NCI-H128 (cell line): ENCODE data around the gene SGK1.
"Not testable (repeated sequence)": the region's sequence is repeated elsewhere in the genome, so short reads cannot be mapped to it uniquely, and the experiment has no call there.

Experiments
- DNase-seq: peaks from one replicate; lab custom pipeline; 2025; ENCODE audit not compliant: unreplicated experiment; lab: John Stamatoyannopoulos, UW

SGK1 gene

DNA sequence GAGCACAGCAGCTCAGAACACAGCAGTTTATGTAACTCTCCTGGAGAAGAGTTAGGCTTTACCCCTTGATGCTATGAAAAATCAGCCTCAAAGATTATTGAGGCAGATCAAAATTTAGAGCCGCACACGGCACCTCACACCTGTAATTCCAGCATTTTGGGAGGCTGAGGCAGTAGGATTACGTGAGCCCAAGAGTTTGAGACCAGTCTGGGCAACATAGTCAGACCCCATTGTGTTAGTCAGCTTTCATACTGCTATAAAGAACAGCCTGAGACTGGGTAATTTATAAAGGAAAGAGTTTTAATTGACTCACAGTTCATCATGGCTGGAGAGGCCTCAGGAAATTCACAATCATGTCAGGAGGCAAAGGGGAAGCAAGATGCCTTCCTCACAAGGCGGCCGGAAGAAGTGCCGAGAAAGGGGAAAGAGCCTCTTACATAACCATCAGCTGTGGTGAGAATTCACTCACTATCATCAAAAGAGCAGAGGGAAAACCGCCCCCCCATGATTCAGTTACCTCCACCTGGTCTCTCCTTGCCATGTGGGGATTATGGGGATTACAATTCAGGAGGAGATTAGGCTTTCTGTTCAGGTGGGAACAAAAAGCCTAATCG, 87.7 kb downstream of the SGK1 start:
- no peak for DNase-seq

DNA sequence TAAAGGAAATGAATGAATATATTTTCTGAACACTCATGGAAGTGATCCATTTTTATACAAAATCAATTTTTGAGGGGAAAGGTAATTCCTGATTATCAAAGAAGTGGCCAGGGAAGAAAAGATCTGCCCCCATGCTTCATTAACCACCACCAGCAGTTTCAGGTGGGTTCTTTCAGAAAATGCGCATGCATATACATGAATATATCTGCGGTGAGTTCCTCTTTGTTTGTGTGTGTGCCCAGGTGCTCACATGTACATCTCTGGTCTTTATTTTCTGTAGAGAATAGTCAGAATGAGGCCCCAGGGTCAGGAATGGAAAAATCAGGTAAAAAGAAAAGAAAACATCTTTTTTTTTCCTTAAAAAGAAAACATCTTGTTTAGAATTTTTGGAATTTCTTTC, 88.4 kb downstream of the SGK1 start:
- DNase-seq: no peak

DNA sequence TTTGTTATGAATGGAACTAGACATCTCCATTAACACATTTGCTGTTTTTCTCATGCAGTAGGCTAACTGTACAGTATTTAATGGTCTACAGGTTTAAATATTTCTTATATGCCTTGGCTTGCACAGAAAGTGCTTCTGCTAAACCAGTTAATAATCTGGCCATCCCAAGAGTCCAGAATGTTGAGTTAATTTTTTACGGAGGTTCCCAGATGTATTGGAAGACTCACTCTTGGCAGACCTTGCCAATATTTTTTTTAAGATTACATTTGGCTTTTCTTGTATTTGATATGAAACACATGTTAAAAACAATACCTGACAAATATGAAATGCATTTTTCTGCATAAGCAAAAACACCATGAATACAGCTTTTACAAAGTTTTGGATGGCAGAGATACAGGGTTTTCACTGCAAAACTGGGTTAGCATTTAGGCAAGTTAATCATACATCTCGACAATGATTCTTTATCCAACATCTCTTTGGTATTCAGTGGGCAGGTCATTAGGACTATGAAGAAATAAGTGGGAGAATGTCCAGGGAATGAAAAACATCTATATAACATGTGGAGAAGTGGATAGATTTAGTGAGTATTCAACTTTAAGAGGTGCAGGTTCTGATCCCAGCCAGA, 94.0 kb downstream of the SGK1 start:
- no peak for DNase-seq

DNA sequence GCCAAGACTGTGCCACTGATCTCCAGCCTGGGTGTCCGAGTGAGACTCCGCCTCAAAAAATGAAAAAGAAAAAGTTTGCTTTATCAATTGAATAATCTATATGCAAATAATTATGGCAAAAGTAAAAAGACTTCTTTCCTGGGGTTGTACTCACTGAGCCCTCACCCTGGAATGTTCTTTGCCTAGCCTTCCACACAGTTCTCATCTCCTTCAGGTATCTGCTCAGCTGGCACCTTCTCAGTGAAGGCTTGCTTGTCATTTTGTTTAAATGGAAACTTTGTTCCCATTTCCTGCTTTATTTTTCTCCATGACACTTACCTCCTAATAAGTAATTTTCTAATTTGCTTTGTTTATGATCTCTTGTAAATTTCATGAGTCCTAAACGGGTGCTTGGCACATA, 96.7 kb downstream of the SGK1 start:
- DNase-seq: no peak

DNA sequence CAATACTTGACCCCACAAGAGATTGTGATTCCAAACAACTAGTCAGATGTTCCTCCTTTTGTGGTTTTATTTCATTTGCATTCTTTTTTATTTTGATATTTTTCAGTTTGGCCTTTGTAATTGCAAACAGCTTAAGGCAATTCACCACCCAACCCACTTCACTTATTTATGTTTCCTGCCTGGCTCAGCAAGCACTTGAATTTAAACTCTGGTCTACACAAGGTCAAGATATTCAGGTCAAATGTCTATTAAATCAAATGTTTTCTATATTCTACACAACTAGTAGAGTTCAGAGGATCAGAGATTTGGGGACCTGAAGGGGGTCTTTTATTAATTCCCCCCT, 100.1 kb downstream of the SGK1 start:
- no peak for DNase-seq

DNA sequence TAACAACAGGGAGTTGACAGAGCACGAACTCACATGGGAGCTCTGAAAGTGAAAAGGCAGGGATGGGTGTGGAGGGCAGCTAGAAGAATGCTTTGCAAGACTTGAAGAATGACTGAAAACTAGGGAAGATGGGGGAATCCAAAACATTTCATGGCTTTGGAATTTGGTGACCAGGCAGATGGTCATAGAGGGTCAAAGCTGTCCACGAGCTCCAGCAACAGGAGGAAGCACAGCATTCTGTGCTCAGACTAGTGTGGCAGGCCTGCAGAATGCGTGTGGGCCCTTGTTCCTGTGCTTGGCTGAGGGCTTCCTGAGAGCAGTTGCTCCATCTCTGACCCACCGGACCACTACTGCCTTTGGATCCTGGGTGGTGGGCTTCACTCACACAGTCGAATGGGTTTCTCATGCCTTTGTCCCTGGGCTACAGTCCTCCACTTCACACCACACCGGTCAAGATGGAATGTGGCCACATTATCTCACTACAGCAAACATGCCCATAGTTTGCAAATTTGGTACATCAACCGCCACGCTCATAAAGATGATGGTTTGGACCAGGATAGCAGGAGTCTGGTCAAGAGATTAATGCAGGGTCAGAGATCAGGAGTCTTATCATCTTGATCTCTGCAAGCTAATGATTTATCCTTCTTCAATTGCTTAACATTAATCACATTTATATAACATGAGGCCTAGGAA, 100.7 kb downstream of the SGK1 start:
- no peak for DNase-seq

DNA sequence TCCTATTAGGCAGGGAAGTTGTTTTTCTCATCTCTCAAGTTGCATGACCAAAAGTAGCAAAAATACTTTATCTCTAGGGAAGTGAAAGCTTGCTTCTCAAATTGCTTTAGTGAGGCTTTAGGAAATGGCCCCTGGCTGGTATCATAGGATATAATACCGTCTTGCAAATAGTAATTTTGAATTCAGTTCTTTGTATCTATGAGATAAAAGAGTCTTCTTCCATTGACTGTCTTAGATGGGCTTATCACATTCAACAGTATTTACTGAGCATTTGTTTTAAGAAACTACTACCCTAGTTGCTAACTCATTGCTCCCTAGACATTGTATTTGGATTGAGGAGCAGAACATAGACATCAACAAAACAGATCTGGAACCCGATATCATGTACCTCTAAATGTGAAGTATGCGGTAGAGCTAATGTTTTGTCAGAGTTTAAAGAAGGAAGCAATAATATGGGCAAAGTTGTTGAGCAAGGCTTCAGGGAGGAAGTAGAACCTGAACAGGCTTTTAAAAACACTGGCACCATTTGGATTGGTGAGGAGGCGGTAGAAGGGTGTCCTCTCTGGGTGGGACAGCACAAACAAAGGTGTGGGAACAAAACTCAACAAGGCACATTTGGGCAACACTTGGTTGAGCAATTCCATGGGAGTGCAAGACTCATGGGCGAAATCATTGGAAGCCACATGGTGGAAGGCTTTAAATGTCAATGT, 101.5 kb downstream of the SGK1 start:
- no peak for DNase-seq

DNA sequence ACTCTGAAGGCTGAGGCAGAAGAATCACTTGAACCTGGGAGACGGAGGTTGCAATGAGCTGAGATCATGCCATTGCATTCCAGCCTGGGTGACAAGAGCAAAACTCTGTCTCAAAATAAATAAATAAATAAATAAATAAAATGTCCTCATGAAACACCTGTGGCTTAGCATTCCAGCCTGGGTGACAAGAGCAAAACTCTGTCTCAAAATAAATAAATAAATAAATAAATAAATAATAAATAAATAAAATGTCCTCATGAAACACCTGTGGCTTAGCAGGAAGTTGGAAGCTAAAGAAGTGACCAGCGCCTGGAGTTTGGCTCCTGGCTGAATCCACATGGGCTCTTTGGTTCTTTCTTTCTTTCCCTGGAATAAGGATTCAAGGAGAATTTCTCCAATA, 104.5 kb downstream of the SGK1 start:
- DNase-seq: not testable (repeated sequence)

DNA sequence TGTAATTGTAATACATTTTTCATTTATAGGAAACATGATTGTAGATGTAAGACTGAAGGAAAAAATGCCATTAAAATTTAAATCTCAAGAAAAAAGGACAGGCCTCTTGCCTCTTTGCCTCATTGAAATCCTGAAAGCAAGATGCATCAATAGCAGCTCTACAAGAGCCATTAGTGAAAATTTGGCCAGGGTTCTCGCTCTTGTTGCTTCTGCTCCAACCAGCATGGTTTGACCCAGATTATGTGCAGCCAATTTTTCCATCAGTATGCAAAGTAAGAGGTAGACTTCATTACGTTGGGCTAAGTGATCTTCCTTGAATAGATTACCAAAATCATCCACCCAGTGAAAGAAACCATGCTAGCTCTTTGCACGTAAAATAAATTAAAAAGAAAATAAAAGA, 106.6 kb downstream of the SGK1 start:
- no peak for DNase-seq

DNA sequence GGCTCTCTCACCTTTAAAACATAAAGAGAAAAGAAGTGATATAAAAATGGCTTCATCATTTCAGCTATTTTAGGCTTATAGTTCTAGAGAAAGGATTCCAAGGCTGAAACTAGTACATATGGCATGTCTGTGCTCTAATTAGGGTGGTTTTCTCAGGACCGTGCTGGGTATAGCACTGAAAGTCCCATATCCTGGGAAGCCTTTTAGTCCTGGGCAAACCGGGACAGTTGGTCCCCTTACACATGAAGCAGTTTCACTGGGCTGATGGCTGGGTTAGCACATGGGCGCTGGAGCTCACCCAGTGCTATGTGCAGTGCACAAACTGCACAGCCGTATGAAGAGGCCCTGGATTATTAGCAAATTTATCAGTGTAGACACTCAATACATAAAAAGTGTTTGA, 110.5 kb downstream of the SGK1 start:
- no peak for DNase-seq

DNA sequence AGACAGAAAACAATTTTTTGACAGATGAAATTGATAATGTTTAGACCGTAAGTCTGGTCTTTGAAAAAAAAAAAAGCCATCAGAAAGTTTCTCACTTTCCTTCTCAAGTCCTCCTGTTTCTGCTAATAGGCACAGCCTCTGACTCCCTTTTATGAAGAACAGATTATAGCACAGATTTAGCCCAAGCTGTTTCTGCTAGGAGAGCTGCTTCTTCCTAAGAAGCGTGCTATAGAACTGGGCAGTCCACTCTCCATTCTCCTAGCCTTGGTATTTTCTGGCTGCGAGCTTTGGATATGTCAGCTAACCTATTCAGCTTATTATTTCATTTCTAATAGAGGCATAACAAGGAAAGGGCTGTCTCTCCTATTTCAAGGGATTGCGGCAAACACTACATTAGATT, 112.5 kb downstream of the SGK1 start:
- DNase-seq: no peak

DNA sequence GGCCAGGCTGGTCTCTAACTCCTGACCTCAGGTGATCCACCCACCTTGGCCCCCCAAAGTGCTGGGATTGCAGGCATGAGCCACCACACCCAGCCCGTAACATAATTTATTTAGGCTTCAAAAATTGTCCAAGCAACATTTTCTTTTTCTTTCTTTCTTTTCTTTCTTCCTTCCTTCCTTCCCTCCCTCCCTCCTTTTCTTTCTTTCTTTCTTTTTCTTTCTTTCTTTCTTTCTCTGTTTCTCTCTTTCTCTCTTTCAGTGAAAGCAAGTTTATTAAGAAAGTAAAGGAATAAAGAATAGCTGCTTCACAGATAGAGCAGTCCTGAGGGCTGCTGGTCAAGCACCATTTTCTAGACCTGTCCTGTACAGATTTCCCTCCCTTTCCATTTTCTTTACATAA, 113.2 kb downstream of the SGK1 start:
- DNase-seq: not testable (repeated sequence)

DNA sequence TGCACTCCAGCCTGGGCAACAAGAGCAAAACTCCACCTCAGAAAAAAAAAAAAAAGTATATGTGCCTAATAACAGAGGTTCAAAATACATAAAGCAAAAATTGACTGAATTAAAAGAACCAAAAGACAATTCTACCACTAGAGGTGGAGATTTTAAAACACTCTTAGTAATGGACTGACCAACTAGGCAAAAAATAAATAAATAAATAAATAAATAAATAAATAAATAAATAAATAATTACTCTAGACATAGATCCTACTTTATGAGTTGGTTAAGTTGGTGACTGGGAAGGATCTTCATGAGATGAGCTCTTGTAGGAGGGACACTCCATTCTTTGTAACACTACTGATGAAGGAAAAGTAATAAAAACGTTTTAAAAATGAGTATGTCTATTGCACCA, 113.9 kb downstream of the SGK1 start:
- no peak for DNase-seq

DNA sequence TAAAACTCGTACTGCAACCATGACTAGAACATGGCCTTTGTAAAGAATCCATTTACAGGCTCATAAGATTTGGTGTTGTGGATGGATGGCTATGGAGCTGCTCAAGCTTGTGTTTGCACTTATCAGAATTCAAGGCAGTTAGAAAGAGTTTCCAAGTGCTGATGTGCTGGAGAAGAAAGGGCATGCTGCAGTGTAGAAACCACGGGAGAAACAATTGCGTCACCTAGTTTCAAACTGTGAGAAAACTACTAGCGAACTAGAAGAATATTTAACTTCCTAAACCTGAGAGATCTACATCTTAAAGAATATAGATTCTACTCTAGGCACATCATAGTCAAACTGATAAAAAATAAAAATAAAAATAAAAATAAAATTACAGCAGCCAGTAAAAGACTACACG, 116.2 kb downstream of the SGK1 start:
- DNase-seq: no peak

DNA sequence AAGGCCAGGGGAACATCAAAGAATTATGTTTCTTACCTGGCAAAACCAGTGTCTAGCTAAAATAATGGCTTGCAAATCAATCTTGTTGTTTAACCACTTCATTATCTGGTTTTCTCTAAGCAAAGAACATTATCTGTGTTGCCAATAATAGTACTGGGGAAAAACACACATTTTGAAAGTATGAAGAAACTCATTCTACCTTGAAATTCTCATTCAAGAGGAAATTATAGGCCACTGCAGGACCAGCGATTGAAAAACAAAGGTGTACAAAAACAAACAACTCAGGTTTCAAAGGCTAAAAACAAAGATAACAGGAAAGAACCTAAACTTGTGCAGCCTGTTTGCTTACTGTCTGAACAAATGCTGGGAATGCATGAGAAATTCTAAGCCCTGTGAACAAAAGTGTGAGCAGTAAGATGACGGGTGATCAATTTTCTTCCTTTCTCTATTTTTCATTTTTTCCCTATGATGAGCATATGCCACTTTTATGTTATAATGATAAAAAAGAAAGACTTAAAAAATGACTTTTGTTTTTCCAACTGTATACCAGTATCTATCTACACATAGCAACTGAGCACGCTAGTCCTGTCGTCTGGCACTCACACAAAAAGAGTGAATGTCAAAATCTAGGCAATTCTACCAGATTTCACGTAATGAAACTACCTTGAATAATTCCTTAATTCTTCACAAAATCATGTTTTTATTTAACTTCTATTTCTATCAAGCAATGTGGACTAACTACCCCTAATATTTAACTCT, 117.9 kb downstream of the SGK1 start:
- DNase-seq: no peak

DNA sequence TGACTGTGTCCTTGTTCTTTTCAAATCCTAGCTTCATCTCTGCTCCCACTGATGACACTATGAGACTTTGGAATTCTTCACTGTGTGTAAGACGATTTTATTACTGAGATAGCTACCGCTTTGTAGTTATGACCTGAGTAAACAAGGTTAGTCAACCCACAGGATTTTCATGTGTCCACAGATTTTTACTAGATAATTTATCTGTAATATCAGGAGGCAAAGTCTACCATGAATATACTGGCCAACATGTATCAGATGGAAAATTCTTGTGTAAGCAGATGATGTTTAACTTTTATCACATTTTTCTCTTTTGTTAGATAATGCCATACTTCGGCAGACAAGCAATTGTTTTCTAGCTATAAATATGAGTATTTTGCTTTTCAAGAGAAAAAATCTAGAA, 119.8 kb downstream of the SGK1 start:
- no peak for DNase-seq

DNA sequence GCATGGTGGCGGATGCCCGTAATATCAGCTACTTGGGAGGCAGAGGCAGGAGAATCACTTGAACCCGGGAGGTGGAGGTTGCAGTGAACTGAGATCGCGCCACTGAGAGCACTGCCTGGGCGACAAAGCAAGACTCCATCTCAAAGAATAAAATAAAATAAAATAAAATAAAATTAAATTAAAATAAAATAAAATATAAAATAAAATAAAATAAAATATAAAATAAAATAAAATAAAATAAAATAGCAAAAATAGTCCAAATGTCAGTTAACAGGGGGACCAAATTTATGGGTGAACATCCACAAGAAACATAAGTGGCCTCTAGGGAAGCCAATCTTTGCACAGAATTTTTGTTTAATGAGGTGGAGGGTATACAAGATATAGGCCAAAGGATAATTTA, 120.2 kb downstream of the SGK1 start:
- DNase-seq: not testable (repeated sequence)

DNA sequence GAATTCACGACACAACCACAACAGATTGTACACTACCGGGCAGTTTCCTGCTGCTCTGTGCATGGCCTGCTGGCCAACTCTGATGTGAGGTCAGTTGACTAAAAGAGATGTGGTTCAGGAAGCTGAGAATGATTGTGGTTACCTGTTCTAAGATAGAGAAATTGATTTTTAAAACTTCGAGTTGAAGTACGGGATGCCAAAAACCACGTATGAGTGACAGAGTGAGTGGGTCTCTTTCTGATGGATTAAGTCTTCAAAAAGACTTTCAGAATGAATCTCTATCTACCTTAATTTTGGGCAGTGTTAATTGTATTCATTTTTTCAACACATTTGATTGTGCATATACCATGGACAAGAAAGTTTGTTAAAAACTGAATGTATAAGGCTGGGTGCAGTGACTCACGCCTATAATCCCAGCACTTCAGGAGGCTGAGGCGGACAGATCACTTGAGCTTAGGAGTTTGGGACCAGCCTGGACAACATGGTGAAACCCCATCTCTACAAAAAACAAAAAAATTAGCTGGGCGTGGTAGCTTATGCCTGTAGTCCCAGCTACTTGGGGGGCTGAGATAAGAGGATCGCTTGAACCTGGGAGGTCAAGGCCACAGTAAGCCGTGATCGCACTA, 121.2 kb downstream of the SGK1 start:
- no peak for DNase-seq

DNA sequence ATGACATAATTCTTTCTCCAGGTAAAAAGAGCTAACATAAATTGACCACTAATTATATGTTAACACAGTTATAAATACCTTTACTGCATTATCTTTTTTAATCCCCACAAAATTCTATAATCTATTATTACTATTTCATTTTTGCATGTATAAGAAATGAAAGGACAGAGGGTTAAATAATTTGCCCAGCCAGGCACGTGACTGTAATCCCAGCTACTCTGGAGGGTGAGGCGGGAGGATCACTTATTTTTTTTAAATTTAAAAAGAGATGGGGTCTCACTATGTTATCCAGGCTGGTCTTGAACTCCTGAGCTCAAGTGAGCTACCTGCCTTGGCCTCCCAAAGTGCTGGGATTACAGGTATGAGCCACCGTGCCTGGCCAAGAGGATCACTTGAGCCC, 121.9 kb downstream of the SGK1 start:
- no peak for DNase-seq

DNA sequence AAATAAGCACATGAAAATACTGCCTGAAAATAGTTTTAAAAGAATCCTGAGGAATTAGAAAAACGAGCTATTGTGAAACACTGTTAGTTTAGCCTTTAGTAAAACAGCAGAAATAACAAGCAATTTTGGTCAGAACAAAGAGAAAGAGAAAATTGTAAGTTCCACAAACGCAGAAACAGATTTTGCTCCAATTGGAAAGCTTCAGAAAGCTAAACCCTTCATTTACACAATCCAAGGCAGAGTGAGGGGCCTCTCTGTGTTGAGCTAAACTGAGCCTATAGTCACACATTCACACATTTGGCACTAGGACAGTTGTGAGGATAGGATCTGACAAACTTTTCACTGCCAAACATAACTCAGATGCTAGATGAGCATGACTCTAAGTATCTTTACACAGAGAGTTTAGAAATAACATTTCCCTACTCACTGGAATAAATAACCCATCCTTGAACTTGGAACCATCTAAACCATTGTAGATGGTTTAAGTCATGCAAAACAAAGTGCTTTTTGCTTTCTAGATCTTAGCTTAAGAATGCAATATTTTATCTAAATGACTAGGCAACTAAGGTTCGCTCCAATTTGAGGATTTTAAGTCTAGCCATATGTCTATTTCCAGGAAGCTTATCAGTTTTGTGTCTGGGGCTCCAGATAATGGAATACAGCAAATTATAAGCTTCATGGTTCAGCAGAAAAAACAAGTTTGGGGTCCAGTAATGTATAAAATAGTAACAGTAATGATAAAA, 122.6 kb downstream of the SGK1 start:
- DNase-seq: no peak
